Osteoblast (primary cell): ENCODE data around the gene PI4KB. TPM values are rescaled to one million over a fixed set of nuclear protein-coding genes. Genes with fewer than 3 reads are reported as not detected.
"Not testable (repeated sequence)": the region's sequence is repeated elsewhere in the genome, so short reads cannot be mapped to it uniquely, and the experiment has no call there.

Experiments
- DNase-seq: peaks from one replicate; pipeline ENCODE4 v3.0.0; 2011; ENCODE audit warnings: low spot score, mixed read lengths; ENCODE audit not compliant: insufficient read length; ENCODE audit errors: missing footprints
- H2AFZ ChIP-seq: 2 replicates; pipeline ENCODE4 v1.6.0; 2011; ENCODE audit warnings: mild to moderate bottlenecking, low read length
- H3K27ac ChIP-seq: 2 replicates; pipeline ENCODE4 v1.5.1; 2011; ENCODE audit warnings: mild to moderate bottlenecking, low read depth, low read length, moderate library complexity
- H3K27me3 ChIP-seq: 2 replicates; pipeline ENCODE4 v1.6.0; 2012; ENCODE audit warnings: mild to moderate bottlenecking, control low read depth, inconsistent platforms, low read length, moderate library complexity; ENCODE audit not compliant: insufficient read depth
- H3K36me3 ChIP-seq: 2 replicates; pipeline ENCODE4 v1.5.1; 2011; ENCODE audit warnings: mild to moderate bottlenecking, low read length, control low read depth, moderate library complexity; ENCODE audit not compliant: insufficient read depth
- H3K4me1 ChIP-seq: 2 replicates; pipeline ENCODE4 v1.5.1; 2011; ENCODE audit warnings: mild to moderate bottlenecking, low read length, control low read depth, moderate library complexity; ENCODE audit not compliant: insufficient read depth
- H3K4me2 ChIP-seq: 2 replicates; pipeline ENCODE4 v1.6.0; 2011; ENCODE audit warnings: mild to moderate bottlenecking, low read length; ENCODE audit not compliant: insufficient read depth
- H3K4me3 ChIP-seq: fragments of 200-600 bp; sonication (generic); 3 replicates; pipeline ENCODE4 v1.5.1; 2012; ENCODE audit warnings: mild to moderate bottlenecking, low read length, inconsistent platforms; ENCODE audit not compliant: insufficient read depth
- H3K79me2 ChIP-seq: 2 replicates; pipeline ENCODE4 v1.6.0; 2012; ENCODE audit warnings: mild to moderate bottlenecking, low read length, control low read depth, inconsistent platforms; ENCODE audit not compliant: insufficient read depth
- H3K9me3 ChIP-seq: 2 replicates; pipeline ENCODE4 v1.5.1; 2011; ENCODE audit warnings: low read depth, low read length, control low read depth
- H4K20me1 ChIP-seq: 2 replicates; pipeline ENCODE4 v1.6.0; 2012; ENCODE audit warnings: mild to moderate bottlenecking, low read length, control low read depth; ENCODE audit not compliant: insufficient read depth
- CTCF ChIP-seq: IDR thresholded peaks from 2 replicates; pipeline ENCODE4 v1.5.1; 2011; ENCODE audit warnings: mild to moderate bottlenecking, low read depth, low read length, moderate library complexity; ENCODE audit errors: extremely low read depth
- total RNA-seq: library from RNA; depleted of rRNA; stranded (reverse); fragments of >200 nt; gene quantifications from 2 replicates; pipeline ENCODE4 v1.2.3, GENCODE V29; 2012

Gene PI4KB
- total RNA-seq, 1 donor: 43.8 TPM

GRCh38 chr1:151362308-151363155, 35.3 kb upstream of the PI4KB start:
- Histone ChIP-seq H3K36me3 (peaks cover 11% of the 10 kb centered on the region), H4K20me1 (no peaks in the 10 kb centered on the region), H3K9me3 (peaks cover 3% of the 10 kb centered on the region), H3K4me3 (no peak overlapping the region), H3K27ac (no peak overlapping the region), H3K4me1 (no peaks in the 10 kb centered on the region), H3K27me3 (no peaks in the 10 kb centered on the region), H3K79me2 (no peaks in the 10 kb centered on the region), H2AFZ (no peak overlapping the region), H3K4me2 (no peak overlapping the region)
- DNase-seq: no peak
- TF ChIP-seq CTCF: no peak

- Histone ChIP-seq H3K4me3 (no peak overlapping the region), H3K9me3 (peaks cover 3% of the 10 kb centered on the region), H4K20me1 (no peaks in the 10 kb centered on the region), H3K4me2 (no peak overlapping the region), H3K27me3 (no peaks in the 10 kb centered on the region), H3K4me1 (no peaks in the 10 kb centered on the region), H3K27ac (no peak overlapping the region), H3K79me2 (no peaks in the 10 kb centered on the region), H3K36me3 (peaks cover 11% of the 10 kb centered on the region), H2AFZ (no peak overlapping the region)
- no peak for DNase-seq
- no peak for TF ChIP-seq CTCF
Observed at GRCh38 chr1:151361883-151362282, 34.7 kb upstream of the PI4KB start.

GRCh38 chr1:151356696-151357095, 29.5 kb upstream of the PI4KB start:
- DNase-seq: peak; percentile 69
- H3K4me3 ChIP-seq: no peak overlapping the region
- H3K36me3 ChIP-seq: no peaks in the 10 kb centered on the region
- no peak overlapping the region for H3K4me2 ChIP-seq
- H3K79me2 ChIP-seq: no peaks in the 10 kb centered on the region
- H4K20me1 ChIP-seq: no peaks in the 10 kb centered on the region
- H3K27ac ChIP-seq: no peak overlapping the region
- no peaks in the 10 kb centered on the region for H3K9me3 ChIP-seq
- no peaks in the 10 kb centered on the region for H3K4me1 ChIP-seq
- TF ChIP-seq CTCF: no peak
- H2AFZ ChIP-seq: no peak overlapping the region
- H3K27me3 ChIP-seq: no peaks in the 10 kb centered on the region

- H2AFZ ChIP-seq: no peak overlapping the region
- DNase-seq: peak; percentile 38
- no peaks in the 10 kb centered on the region for H3K36me3 ChIP-seq
- no peak overlapping the region for H3K4me3 ChIP-seq
- no peaks in the 10 kb centered on the region for H3K9me3 ChIP-seq
- no peaks in the 10 kb centered on the region for H3K79me2 ChIP-seq
- peaks cover 9% of the 10 kb centered on the region for H3K4me1 ChIP-seq
- no peak overlapping the region for H3K27ac ChIP-seq
- H3K4me2 ChIP-seq: no peak overlapping the region
- H4K20me1 ChIP-seq: no peaks in the 10 kb centered on the region
- no peaks in the 10 kb centered on the region for H3K27me3 ChIP-seq
- no peak for TF ChIP-seq CTCF
Observed at GRCh38 chr1:151352021-151352718, 25.0 kb upstream of the PI4KB start.

GRCh38 chr1:151350323-151350722, 23.1 kb upstream of the PI4KB start:
- peaks cover 21% of the 10 kb centered on the region for H3K4me1 ChIP-seq
- peaks cover 15% of the 10 kb centered on the region for H3K79me2 ChIP-seq
- not testable (repeated sequence) for H2AFZ ChIP-seq, H3K27me3 ChIP-seq, H4K20me1 ChIP-seq, H3K27ac ChIP-seq, H3K36me3 ChIP-seq, DNase-seq, H3K9me3 ChIP-seq, H3K4me2 ChIP-seq, H3K4me3 ChIP-seq
